Gastrocnemius medialis (tissue), 4 donors: ENCODE data around the gene HERC4. TPM values are rescaled to one million over a fixed set of nuclear protein-coding genes. Genes with fewer than 3 reads are reported as not detected.

ENCODE experiments used
- ATAC-seq, 2 donors: fragments of 150-250 bp; one replicate each; pipeline ENCODE4 v1.9.1; 2016
- DNase-seq, 2 donors: peaks; one replicate each; pipeline ENCODE4 v3.0.0-alpha.2; 2019
- H3K27ac ChIP-seq, 4 donors: fragments of 200-600 bp; sonication (generic); 1 replicate in 1 of 4; 2 replicates in 3 of 4; pipeline ENCODE4 v1.5.1; 2016 to 2018; ENCODE audit warnings: mild to moderate bottlenecking in 2 of 4, moderate library complexity in 1 of 4
- H3K27me3 ChIP-seq, 3 donors: fragments of 200-600 bp; sonication (generic) in 2 of 3; 1 replicate in 1 of 3; 2 replicates in 2 of 3; pipeline versions ENCODE4 v1.5.1 to v1.6.0; 2016 to 2019; ENCODE audit warnings: mild to moderate bottlenecking in 1 of 3, moderate library complexity in 1 of 3
- H3K36me3 ChIP-seq, 2 donors: fragments of 200-600 bp; sonication (generic) in 1 of 2; one replicate each; pipeline ENCODE4 v1.5.1; 2017 to 2018
- H3K4me1 ChIP-seq, 2 donors: fragments of 200-600 bp; sonication (generic) in 1 of 2; one replicate each; pipeline ENCODE4 v1.5.1; 2016 to 2017; ENCODE audit warnings: mild to moderate bottlenecking in 2 of 2
- H3K4me3 ChIP-seq, 4 donors: fragments of 200-600 bp; sonication (generic) in 3 of 4; 1 replicate in 1 of 4; 2 replicates in 3 of 4; pipeline ENCODE4 v1.5.1; 2016 to 2019; ENCODE audit warnings: mild to moderate bottlenecking in 2 of 4
- H3K9me3 ChIP-seq, 3 donors: fragments of 200-600 bp; sonication (generic) in 2 of 3; 1 replicate in 1 of 3; 2 replicates in 2 of 3; pipeline ENCODE4 v1.5.1; 2016 to 2019
- POLR2A ChIP-seq, 2 donors: fragments of 450-650 bp; IDR thresholded peaks; one replicate each; pipeline ENCODE4 v1.6.1; 2017; ENCODE audit warnings: antibody characterized with exemption in 2 of 2, mild to moderate bottlenecking in 2 of 2, moderate library complexity in 2 of 2
- in situ Hi-C, 4 donors: fragments of 200-750 bp; cut with MboI; loops; one replicate each; pipeline versions ENCODE4 v1.15.0 to v1.8.0; 2017; ENCODE audit warnings: low sequenced_read_pairs in 4 of 4
- intact Hi-C: fragments of 100-400 bp; cut with DNase I; formaldehyde crosslinking; loops from one replicate; pipeline ENCODE4 v1.15.1; 2023; ENCODE audit warnings: low total_unique reads
- total RNA-seq, 4 donors: library from RNA; depleted of rRNA; stranded (reverse); fragments of >200 nt; gene quantifications; one replicate each; pipeline versions ENCODE4 v1.1.0 to v1.2.3, GENCODE V29; 2016
- TF ChIP-seq, protein P1 (sequence below), 5 experiments: fragments of 450-650 bp in 3 of 5; fragments of 200-600 bp in 2 of 5; sonication (generic) in 2 of 5; IDR thresholded peaks in 4 of 5; conservative IDR thresholded peaks in 1 of 5; 1 replicate in 4 of 5; 2 replicates in 1 of 5; pipeline ENCODE4 v1.5.1; 2016 to 2019; ENCODE audit warnings: antibody characterized with exemption in 5 of 5, mild to moderate bottlenecking in 3 of 5, moderate library complexity in 3 of 5

HERC4 gene
- total RNA-seq, 4 donors from 2014 or later, result 12.8 to 25.2 (median 13.1) TPM

DNA sequence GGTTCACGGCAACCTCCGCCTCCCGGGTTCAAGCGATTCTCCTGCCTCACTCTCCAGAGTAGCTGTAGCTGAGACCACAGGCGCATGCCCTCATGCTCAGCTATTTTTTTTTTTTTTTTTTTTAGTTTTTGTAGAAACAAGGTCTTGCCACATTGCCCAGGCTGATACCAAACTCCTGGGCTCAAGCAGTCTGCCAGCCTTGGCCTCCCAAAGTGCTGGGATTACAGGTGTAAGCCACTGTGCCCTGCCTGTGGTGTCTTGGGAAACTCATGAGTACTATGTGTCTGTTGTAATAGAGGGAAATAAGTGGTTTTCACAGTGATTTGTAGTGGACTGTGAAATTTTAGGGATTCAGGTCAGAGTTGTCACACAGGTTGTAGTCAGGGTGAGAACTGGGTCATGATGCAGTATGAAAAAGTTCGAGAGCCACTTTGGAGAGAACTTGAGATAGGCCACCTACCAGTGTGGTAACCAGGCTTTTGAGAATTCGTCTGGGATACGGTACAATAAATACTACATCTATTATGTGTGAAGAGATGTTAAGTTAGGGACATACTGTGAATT lies 160.2 kb downstream of the HERC4 start:
- intact Hi-C loops, result no loop called here
- peaks cover 0 to 76% of the 10 kb centered on the region in 2 donors for H3K36me3 ChIP-seq
- no peak for ATAC-seq

DNA sequence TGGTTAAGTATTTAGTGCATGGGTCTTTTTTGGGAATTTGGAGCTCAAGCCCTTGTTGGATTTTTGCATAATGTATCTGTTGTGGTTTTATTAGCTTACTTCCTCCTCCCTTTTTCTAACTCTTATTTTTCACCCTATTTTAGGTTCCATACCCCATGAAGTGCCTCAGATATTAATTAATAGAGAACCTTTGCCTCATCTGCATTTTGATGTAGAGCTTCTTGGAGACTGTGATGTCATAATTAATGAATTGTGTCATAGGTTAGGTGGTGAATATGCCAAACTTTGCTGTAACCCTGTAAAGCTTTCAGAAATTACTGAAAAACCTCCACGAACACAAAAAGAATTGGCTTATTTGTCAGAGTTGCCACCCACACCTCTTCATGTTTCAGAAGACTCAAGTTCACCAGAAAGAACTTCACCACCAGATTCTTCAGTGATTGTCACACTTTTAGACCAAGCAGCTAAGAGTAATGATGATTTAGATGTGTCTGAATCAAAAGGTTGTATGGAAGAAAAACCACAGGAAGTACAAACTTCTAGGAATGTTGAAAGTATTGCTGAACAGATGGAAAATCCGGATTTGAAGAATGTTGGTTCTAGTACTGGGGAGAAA lies 162.6 kb downstream of the HERC4 start:
- DNase-seq (no peak), ATAC-seq (no peak)
- Histone ChIP-seq H3K4me1 (no peaks in the 10 kb centered on the region), H3K36me3 (peaks cover 0 to 85% of the 10 kb centered on the region in 2 donors), H3K9me3 (no peaks in the 10 kb centered on the region), H3K27ac (no peak overlapping the region), H3K27me3 (no peaks in the 10 kb centered on the region), H3K4me3 (no peak overlapping the region)
- TF ChIP-seq POLR2A (IDR thresholded peaks at IDR 0.05), result no peak
- TF ChIP-seq, protein P1, sequence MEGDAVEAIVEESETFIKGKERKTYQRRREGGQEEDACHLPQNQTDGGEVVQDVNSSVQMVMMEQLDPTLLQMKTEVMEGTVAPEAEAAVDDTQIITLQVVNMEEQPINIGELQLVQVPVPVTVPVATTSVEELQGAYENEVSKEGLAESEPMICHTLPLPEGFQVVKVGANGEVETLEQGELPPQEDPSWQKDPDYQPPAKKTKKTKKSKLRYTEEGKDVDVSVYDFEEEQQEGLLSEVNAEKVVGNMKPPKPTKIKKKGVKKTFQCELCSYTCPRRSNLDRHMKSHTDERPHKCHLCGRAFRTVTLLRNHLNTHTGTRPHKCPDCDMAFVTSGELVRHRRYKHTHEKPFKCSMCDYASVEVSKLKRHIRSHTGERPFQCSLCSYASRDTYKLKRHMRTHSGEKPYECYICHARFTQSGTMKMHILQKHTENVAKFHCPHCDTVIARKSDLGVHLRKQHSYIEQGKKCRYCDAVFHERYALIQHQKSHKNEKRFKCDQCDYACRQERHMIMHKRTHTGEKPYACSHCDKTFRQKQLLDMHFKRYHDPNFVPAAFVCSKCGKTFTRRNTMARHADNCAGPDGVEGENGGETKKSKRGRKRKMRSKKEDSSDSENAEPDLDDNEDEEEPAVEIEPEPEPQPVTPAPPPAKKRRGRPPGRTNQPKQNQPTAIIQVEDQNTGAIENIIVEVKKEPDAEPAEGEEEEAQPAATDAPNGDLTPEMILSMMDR (IDR thresholded peaks at IDR 0.05 in 4 of 5, conservative IDR thresholded peaks at IDR 0.05 in 1 of 5), result no peak
- in situ Hi-C loops (no loop called here), intact Hi-C loops (no loop called here)

More for the DNA sequence above, 160.2 kb downstream of the HERC4 start:
- H3K27me3 ChIP-seq, result no peaks in the 10 kb centered on the region
- in situ Hi-C loops, result no loop called here
- TF ChIP-seq, protein P1 (IDR thresholded peaks at IDR 0.05 in 4 of 5, conservative IDR thresholded peaks at IDR 0.05 in 1 of 5), result no peak
- H3K4me3 ChIP-seq, result no peak overlapping the region
- H3K4me1 ChIP-seq, result no peaks in the 10 kb centered on the region
- no peak overlapping the region for H3K27ac ChIP-seq
- DNase-seq, result no peak
- H3K9me3 ChIP-seq, result no peaks in the 10 kb centered on the region

DNA sequence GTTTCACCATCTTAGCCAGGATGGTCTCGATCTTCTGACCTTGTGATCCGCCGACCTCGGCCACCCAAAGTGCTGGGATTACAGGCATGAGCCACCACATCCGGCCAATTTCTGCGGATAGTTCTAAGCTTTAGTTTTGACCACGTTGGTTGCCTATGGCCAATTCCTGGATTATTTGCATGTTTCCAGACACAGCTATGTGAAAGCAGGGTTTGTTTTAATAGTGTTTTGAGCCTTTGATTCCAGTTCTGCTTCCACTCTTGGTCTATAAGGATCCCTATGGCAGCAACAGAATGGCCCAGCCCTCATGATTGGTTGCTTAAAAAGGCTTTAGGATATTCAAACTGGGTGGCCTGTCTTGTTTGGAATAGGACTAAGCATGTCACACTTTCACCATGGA lies 171.5 kb downstream of the HERC4 start:
- no peaks in the 10 kb centered on the region for H3K27me3 ChIP-seq
- intact Hi-C loops, result no loop called here
- no peak overlapping the region for H3K4me3 ChIP-seq
- no peak overlapping the region for H3K27ac ChIP-seq
- no peak for ATAC-seq
- H3K4me1 ChIP-seq, result peaks cover 5 to 7% of the 10 kb centered on the region in 2 donors
- no peaks in the 10 kb centered on the region for H3K9me3 ChIP-seq
- DNase-seq, result no peak
- TF ChIP-seq, protein P1 (IDR thresholded peaks at IDR 0.05 in 4 of 5, conservative IDR thresholded peaks at IDR 0.05 in 1 of 5), result no peak
- no peak for TF ChIP-seq POLR2A (IDR thresholded peaks at IDR 0.05)
- in situ Hi-C loops, result no loop called here
- peaks cover 0 to 39% of the 10 kb centered on the region in 2 donors for H3K36me3 ChIP-seq

DNA sequence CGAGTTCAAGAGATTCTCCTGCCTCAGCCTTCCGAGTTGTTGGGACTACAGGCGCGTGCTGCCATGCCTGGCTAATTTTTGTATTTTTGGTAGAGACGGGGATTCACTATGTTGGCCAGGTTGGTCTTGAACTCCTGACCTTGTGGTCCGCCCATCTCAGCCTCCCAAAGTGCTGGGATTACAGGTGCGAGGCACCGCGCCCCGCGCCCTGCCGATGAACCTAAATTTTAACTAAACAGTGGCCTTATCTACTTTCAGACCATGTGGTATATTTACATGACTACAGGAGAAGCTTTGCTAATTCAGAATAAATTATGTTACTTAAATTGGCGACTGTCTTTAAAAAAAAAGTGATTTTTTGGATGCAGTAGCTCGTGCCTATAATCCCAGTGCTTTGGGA lies 181.4 kb downstream of the HERC4 start:
- Histone ChIP-seq H3K27me3 (no peaks in the 10 kb centered on the region), H3K36me3 (peaks cover 0 to 88% of the 10 kb centered on the region in 2 donors), H3K27ac (no peak overlapping the region), H3K4me3 (no peak overlapping the region), H3K9me3 (no peaks in the 10 kb centered on the region), H3K4me1 (peaks cover 5 to 8% of the 10 kb centered on the region in 2 donors)
- DNase-seq, result no peak
- TF ChIP-seq, protein P1 (IDR thresholded peaks at IDR 0.05 in 4 of 5, conservative IDR thresholded peaks at IDR 0.05 in 1 of 5), result no peak
- TF ChIP-seq POLR2A (IDR thresholded peaks at IDR 0.05), result no peak
- in situ Hi-C loops (loop anchor here in 2 of 4 donors (25.0 kb wide), 2 partner anchors 169 to 444 kb away; partner anchors contain the start of genes HNRNPH3 (in 1 of the 2) and PBLD (in 1 of the 2)), intact Hi-C loops (no loop called here)
- no peak for ATAC-seq
